PC-3 (cell line): ENCODE results near the gene CHST11.

Experiments
- CTCF ChIP-seq: fragments of 300-600 bp; sonication (generic); conservative IDR thresholded peaks from 2 replicates; pipeline ENCODE4 v1.5.1; 2017; ENCODE audit warnings: antibody characterized with exemption, low read depth, mild to moderate bottlenecking, low read length
- EZH2 ChIP-seq: fragments of 300-600 bp; sonication (generic); IDR thresholded peaks from one replicate; pipeline ENCODE4 v1.6.1; 2017; ENCODE audit warnings: antibody characterized with exemption, mild to moderate bottlenecking, low read length; ENCODE audit not compliant: unreplicated experiment
- EZH2phosphoT487 ChIP-seq: fragments of 300-600 bp; sonication (generic); IDR thresholded peaks from 2 replicates; pipeline ENCODE4 v1.6.1; 2018; ENCODE audit warnings: mild to moderate bottlenecking, antibody characterized with exemption, low read length, borderline replicate concordance

- TF ChIP-seq CTCF (no peak), EZH2 (no peak), EZH2phosphoT487 (no peak)
Observed at GRCh38 chr12:104615048-104615561, 158.4 kb downstream of the CHST11 start.
